Gastrocnemius medialis (tissue), 4 donors: ENCODE measurements around the gene SUFU.

Experiments used
- CTCF ChIP-seq, 5 experiments: fragments of 450-650 bp in 3 of 5; fragments of 200-600 bp in 2 of 5; sonication (generic) in 2 of 5; IDR thresholded peaks in 4 of 5; conservative IDR thresholded peaks in 1 of 5; 1 replicate in 4 of 5; 2 replicates in 1 of 5; pipeline ENCODE4 v1.5.1; 2016 to 2019; ENCODE audit warnings: antibody characterized with exemption in 5 of 5, mild to moderate bottlenecking in 3 of 5, moderate library complexity in 3 of 5
- POLR2A ChIP-seq, 2 donors: fragments of 450-650 bp; IDR thresholded peaks; one replicate each; pipeline ENCODE4 v1.6.1; 2017; ENCODE audit warnings: antibody characterized with exemption in 2 of 2, mild to moderate bottlenecking in 2 of 2, moderate library complexity in 2 of 2

GRCh38 chr10:102493771-102494170, 10.0 kb upstream of the SUFU start:
- no peak for TF ChIP-seq CTCF (IDR thresholded peaks at IDR 0.05 in 4 of 5, conservative IDR thresholded peaks at IDR 0.05 in 1 of 5)
- no peak for TF ChIP-seq POLR2A (IDR thresholded peaks at IDR 0.05)
